Measurements from ENCODE around the gene FA2H. TPM values are rescaled to one million over a fixed set of nuclear protein-coding genes. Genes with fewer than 3 reads are reported as not detected.

The FA2H gene
- total RNA-seq, 1 donor from 2014 or later, result not detected

DNA sequence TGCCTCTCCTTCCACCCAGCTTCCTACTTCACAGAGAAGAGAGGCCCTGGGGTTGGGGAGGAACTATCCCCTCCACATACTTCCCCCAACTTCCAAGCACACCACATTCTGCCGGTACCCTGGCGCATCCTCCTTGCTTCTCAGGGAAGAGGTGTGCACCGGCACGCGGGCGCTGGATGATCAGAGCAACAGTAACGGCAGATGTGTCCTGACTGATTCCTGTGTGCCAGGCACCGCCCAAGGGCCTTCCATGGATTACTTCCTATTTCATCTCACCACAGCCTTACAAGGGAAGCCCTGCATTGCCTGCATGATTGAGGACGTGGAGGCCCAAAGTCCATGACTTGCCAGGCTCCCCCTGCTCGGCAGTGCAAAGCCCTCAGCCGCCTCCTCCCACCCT is 52.9 kb downstream of the FA2H start:
- H3K27me3 Mint-ChIP-seq (ENCODE audit: unreplicated experiment), result peaks cover 10% of the 10 kb centered on the region
- H3K4me3 Mint-ChIP-seq (ENCODE audit: unreplicated experiment), result no peak overlapping the region
- TF ChIP-seq, protein P1, sequence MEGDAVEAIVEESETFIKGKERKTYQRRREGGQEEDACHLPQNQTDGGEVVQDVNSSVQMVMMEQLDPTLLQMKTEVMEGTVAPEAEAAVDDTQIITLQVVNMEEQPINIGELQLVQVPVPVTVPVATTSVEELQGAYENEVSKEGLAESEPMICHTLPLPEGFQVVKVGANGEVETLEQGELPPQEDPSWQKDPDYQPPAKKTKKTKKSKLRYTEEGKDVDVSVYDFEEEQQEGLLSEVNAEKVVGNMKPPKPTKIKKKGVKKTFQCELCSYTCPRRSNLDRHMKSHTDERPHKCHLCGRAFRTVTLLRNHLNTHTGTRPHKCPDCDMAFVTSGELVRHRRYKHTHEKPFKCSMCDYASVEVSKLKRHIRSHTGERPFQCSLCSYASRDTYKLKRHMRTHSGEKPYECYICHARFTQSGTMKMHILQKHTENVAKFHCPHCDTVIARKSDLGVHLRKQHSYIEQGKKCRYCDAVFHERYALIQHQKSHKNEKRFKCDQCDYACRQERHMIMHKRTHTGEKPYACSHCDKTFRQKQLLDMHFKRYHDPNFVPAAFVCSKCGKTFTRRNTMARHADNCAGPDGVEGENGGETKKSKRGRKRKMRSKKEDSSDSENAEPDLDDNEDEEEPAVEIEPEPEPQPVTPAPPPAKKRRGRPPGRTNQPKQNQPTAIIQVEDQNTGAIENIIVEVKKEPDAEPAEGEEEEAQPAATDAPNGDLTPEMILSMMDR (IDR thresholded peaks at IDR 0.05; ENCODE audit: unreplicated experiment), result no peak
- H3K9me3 Mint-ChIP-seq (ENCODE audit: unreplicated experiment), result no peaks in the 10 kb centered on the region
- no peaks in the 10 kb centered on the region for H3K4me1 Mint-ChIP-seq (ENCODE audit: unreplicated experiment)
- H3K36me3 Mint-ChIP-seq (ENCODE audit: low read depth, unreplicated experiment), result peaks cover 4% of the 10 kb centered on the region
- DNase-seq (ENCODE audit: low spot score), result no peak
- no peak overlapping the region for H3K27ac Mint-ChIP-seq (ENCODE audit: unreplicated experiment)

DNA sequence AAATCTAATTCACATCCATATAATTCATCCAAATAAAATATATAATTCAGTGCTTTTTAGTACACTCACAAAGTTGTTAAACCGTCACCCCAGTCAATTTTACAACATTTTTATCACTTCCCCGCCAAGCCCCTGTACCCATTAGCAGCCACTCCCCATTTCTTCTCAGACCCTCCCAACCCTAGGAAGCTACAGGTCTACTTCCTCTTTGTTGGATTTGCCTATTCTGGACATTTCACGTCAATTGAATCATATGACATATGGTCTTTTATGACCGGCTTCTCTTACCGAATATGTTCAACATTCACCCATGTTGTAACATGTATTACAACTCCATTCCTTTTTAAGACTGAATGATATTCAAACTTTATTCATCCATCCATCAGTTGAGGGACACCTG is 54.0 kb downstream of the FA2H start:
- no peaks in the 10 kb centered on the region for H3K4me1 Mint-ChIP-seq (ENCODE audit: unreplicated experiment)
- H3K36me3 Mint-ChIP-seq (ENCODE audit: low read depth, unreplicated experiment), result no peaks in the 10 kb centered on the region
- H3K27ac Mint-ChIP-seq (ENCODE audit: unreplicated experiment), result no peak overlapping the region
- TF ChIP-seq, protein P1 (IDR thresholded peaks at IDR 0.05; ENCODE audit: unreplicated experiment), result no peak
- H3K4me3 Mint-ChIP-seq (ENCODE audit: unreplicated experiment), result no peak overlapping the region
- peaks cover 10% of the 10 kb centered on the region for H3K27me3 Mint-ChIP-seq (ENCODE audit: unreplicated experiment)
- H3K9me3 Mint-ChIP-seq (ENCODE audit: unreplicated experiment), result no peaks in the 10 kb centered on the region
- DNase-seq (ENCODE audit: low spot score), result no peak

DNA sequence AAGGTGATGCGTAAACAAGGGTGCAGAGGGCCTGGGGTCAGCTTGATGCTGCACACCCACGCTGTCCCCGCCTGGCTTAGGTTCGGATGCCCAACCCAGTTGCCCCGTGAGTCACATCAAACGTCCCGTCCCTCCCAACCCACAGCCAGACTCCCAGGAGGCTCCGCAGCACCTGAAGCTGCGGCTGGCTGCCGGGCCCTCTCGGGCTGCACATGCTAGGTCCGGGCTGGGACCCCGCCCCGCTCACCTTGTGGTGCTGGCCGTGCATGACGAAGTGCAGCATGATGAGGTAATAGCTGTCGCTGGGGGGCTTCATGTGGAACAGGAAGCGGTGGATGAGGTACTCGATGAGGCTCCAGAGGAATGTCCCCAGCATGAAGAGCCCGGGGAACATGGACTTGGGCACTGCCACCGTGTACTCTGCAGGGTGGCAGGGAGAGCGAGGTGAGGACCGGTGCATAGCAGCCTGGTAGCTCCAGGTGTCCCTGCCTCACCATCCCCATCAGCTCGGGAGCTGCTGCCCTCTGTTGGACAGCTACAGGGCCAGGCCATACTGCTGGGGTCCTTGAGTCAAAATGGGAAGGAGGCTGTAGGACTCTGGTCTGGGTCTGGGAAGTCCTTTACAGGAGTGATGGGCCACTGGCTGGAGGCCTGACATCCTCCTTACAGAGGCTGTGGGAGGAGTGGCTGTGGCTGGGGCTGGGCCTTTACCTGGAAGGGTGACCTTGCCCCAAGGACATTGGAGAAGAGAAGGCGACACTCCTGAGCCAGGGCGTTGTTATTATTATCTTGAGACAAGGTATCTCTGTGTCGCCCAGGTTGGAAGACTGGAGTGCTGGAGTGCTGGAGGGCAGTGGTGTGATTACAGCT is 55.6 kb downstream of the FA2H start:
- Mint-ChIP-seq H3K4me1 (ENCODE audit: unreplicated experiment) (no peaks in the 10 kb centered on the region), H3K4me3 (ENCODE audit: unreplicated experiment) (no peak overlapping the region), H3K9me3 (ENCODE audit: unreplicated experiment) (no peaks in the 10 kb centered on the region), H3K27me3 (ENCODE audit: unreplicated experiment) (peaks cover 12% of the 10 kb centered on the region), H3K27ac (ENCODE audit: unreplicated experiment) (no peak overlapping the region), H3K36me3 (ENCODE audit: low read depth, unreplicated experiment) (no peaks in the 10 kb centered on the region)
- DNase-seq (ENCODE audit: low spot score), result no peak
- TF ChIP-seq, protein P1 (IDR thresholded peaks at IDR 0.05; ENCODE audit: unreplicated experiment), result no peak

DNA sequence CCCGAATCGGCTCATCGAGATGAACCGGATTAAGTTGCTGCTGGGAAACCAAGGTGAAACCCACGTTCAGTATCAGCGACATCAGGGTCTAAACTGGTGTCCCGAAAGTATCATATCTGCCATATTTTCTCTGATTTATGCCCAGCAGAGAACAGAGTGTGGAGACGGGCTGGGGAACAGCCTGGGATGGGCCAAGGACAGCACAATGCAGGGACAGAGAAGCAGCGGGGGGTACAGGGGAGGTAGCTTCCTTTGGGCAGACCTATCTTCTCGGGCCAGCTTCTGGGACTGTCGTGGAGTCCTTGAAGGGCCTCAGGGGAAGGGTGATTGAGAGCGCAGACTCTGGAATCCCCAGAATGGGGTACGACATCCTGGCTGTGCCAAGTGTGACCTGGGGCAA is 56.5 kb downstream of the FA2H start:
- Mint-ChIP-seq H3K27me3 (ENCODE audit: unreplicated experiment) (peaks cover 7% of the 10 kb centered on the region), H3K4me1 (ENCODE audit: unreplicated experiment) (no peaks in the 10 kb centered on the region), H3K9me3 (ENCODE audit: unreplicated experiment) (no peaks in the 10 kb centered on the region), H3K4me3 (ENCODE audit: unreplicated experiment) (no peak overlapping the region), H3K36me3 (ENCODE audit: low read depth, unreplicated experiment) (no peaks in the 10 kb centered on the region), H3K27ac (ENCODE audit: unreplicated experiment) (no peak overlapping the region)
- DNase-seq (ENCODE audit: low spot score), result no peak
- TF ChIP-seq, protein P1 (IDR thresholded peaks at IDR 0.05; ENCODE audit: unreplicated experiment), result no peak

- no peak overlapping the region for H3K27ac Mint-ChIP-seq (ENCODE audit: unreplicated experiment)
These were observed 57.3 kb downstream of the FA2H start for GRCh38 chr16:74717367-74717766.

More at GRCh38 chr16:74717367-74717766, 57.3 kb downstream of the FA2H start:
- no peaks in the 10 kb centered on the region for H3K4me1 Mint-ChIP-seq (ENCODE audit: unreplicated experiment)
- peaks cover 7% of the 10 kb centered on the region for H3K27me3 Mint-ChIP-seq (ENCODE audit: unreplicated experiment)
- no peak overlapping the region for H3K4me3 Mint-ChIP-seq (ENCODE audit: unreplicated experiment)
- DNase-seq (ENCODE audit: low spot score), result no peak
- H3K36me3 Mint-ChIP-seq (ENCODE audit: low read depth, unreplicated experiment), result no peaks in the 10 kb centered on the region
- TF ChIP-seq, protein P1 (IDR thresholded peaks at IDR 0.05; ENCODE audit: unreplicated experiment), result no peak
- H3K9me3 Mint-ChIP-seq (ENCODE audit: unreplicated experiment), result no peaks in the 10 kb centered on the region

All from endothelial cell (in vitro differentiated cells).